Urinary bladder (tissue), 4 donors: ENCODE data around the gene RGS21. TPM values are rescaled to one million over a fixed set of nuclear protein-coding genes. Genes with fewer than 3 reads are reported as not detected.

Experiments
- DNase-seq: peaks from one replicate; pipeline ENCODE4 v3.0.0-alpha.2; 2015; ENCODE audit errors: extremely low spot score
- H3K27ac ChIP-seq: one replicate; pipeline ENCODE4 v1.5.1; 2013; ENCODE audit warnings: low read depth, mild to moderate bottlenecking, moderate library complexity
- H3K36me3 ChIP-seq: one replicate; pipeline ENCODE4 v1.6.1; 2013; ENCODE audit warnings: mild to moderate bottlenecking, moderate library complexity; ENCODE audit not compliant: insufficient read depth
- H3K4me1 ChIP-seq: one replicate; pipeline ENCODE4 v1.6.1; 2013; ENCODE audit warnings: mild to moderate bottlenecking, moderate library complexity; ENCODE audit not compliant: insufficient read depth
- H3K4me3 ChIP-seq: one replicate; pipeline ENCODE4 v1.5.1; 2013; ENCODE audit warnings: low read depth, low read length
- WGBS: extraction: QIAGEN DNeasy Blood & Tissue Kit; methylation state at CpG from one replicate; pipeline ENCODE4 v1.1.7; 2013; 5-methylcytosine and 5-hydroxymethylcytosine counted together
- polyA plus RNA-seq: library from polyadenylated mRNA; stranded (reverse); fragments of 200-250 nt; gene quantifications from one replicate; pipeline ENCODE4 v1.2.3, GENCODE V29; 2013
- total RNA-seq: library from RNA; depleted of rRNA; stranded (reverse); fragments of >200 nt; gene quantifications from one replicate; pipeline ENCODE4 v1.2.3, GENCODE V29; 2014
- donor health status: healthy with polysubstance abuse.
- donor health status: healthy.

RGS21 gene
- total and polyA plus RNA-seq, 2 donors, result not detected

- Histone ChIP-seq H3K27ac (no peak overlapping the region), H3K36me3 (no peaks in the 10 kb centered on the region), H3K4me3 (no peak overlapping the region), H3K4me1 (no peaks in the 10 kb centered on the region)
- no peak for DNase-seq
- WGBS, result 43% methylated on average over 3 of the region's 3 CpGs
Measured at GRCh38 chr1:192350356-192350755, 33.6 kb downstream of the RGS21 start.

DNA sequence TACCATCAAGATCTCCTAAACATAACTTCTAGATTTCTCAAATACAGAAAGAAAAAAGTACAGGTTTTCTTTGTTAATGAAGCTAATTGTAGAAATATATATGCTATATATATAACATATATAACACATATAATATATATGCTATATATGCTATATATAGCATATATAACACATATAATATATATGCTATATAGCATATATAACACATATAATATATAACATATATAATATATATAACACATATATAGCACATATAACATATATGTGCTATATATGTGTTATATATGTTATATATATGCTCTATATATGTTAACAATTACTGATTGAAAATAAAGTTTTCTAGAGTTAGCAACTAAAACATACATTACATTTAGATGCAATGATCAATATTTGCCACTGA lies 34.8 kb downstream of the RGS21 start:
- H3K36me3 ChIP-seq, result no peaks in the 10 kb centered on the region
- no peak overlapping the region for H3K4me3 ChIP-seq
- no peaks in the 10 kb centered on the region for H3K4me1 ChIP-seq
- H3K27ac ChIP-seq, result no peak overlapping the region
- no peak for DNase-seq

DNA sequence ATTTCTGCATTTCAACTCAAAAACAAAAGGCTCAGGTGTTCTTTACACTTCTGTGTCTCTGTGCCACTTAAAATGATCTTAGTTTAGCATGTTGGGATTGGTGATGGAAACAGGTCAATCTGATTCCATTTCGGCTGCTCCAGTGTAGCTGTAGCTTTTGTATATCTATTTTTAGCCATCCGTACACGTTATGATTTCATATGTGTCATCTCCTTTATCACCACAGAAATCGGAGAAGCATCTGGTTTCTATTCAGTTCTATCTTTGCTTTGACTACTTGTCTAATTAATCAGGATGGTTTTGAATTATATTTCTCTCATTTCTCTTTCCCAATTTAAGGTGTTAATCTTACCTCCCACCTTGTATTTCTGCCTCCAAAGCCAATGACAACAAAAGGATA lies 41.1 kb downstream of the RGS21 start:
- no peaks in the 10 kb centered on the region for H3K4me1 ChIP-seq
- DNase-seq, result no peak
- no peak overlapping the region for H3K4me3 ChIP-seq
- no peaks in the 10 kb centered on the region for H3K36me3 ChIP-seq
- WGBS, result 31% methylated on average over 4 of the region's 4 CpGs
- no peak overlapping the region for H3K27ac ChIP-seq

DNA sequence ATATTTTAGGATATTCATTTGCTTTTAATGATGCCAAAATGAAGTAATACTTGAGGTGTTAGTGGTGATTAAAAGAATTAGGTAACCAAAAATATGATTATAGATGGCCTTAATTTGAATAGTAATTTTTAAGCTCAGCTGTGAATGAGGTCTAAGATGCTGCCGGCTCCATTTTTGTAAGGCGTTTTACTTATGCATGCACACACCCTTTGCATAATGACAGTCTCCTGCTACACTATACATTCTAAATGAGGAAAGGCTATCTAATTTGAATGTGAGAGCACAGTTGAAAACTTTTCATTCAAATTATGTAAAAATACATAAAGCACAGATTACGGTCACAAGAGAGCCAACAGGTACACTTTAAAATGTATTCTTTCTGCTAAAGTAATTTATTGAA lies 41.6 kb downstream of the RGS21 start:
- 89% methylated on average over 3 of the region's 3 CpGs for WGBS
- Histone ChIP-seq H3K4me1 (no peaks in the 10 kb centered on the region), H3K27ac (no peak overlapping the region), H3K36me3 (no peaks in the 10 kb centered on the region), H3K4me3 (no peak overlapping the region)
- no peak for DNase-seq

GRCh38 chr1:192358822-192359221 lies 42.0 kb downstream of the RGS21 start:
- H3K4me3 ChIP-seq, result no peak overlapping the region
- no peaks in the 10 kb centered on the region for H3K4me1 ChIP-seq
- H3K27ac ChIP-seq, result no peak overlapping the region
- WGBS, result 90% methylated on average over 1 of the region's 1 CpG
- no peak for DNase-seq
- H3K36me3 ChIP-seq, result no peaks in the 10 kb centered on the region

DNA sequence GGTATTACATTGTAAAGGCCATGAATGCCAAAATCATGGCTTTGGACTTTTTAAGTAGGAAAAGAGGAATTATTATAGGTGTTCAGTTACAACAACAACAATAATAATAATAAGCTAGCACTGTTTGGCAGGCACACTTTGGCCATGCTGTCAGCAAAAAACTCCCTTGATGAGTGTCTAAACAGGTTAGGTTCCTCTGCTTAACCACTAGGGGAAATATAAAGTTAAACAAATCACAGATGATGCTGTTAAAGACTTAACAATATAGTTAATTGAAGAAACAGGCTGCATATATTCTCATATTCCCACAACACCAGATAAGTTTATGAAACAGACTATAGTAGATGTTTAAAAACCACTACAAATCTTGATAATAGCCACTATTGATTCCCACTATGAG lies 46.4 kb downstream of the RGS21 start:
- no peak for DNase-seq
- Histone ChIP-seq H3K27ac (no peak overlapping the region), H3K36me3 (no peaks in the 10 kb centered on the region), H3K4me3 (no peak overlapping the region), H3K4me1 (no peaks in the 10 kb centered on the region)

DNA sequence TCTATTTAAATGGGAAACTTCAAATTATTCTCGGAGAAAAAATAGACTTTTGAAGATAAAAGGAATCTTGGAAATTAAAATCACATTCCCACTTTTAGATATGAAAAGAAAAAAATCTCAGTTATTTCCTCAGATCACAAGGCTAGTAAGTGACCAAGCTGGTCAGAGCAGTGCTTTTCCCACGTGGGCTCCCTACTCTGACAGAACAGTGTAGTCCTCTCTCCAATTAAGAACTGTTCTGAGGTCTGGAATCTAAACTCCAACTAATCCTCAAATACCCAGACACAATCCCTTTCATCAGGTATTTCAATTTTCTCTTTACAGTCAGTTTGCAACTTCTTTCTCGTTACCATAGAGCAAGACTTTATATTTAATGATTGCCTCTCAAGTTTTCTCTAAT lies 50.6 kb downstream of the RGS21 start:
- DNase-seq, result no peak
- Histone ChIP-seq H3K36me3 (no peaks in the 10 kb centered on the region), H3K4me3 (no peak overlapping the region), H3K27ac (no peak overlapping the region), H3K4me1 (no peaks in the 10 kb centered on the region)
- WGBS, result 64% methylated on average over 3 of the region's 3 CpGs

DNA sequence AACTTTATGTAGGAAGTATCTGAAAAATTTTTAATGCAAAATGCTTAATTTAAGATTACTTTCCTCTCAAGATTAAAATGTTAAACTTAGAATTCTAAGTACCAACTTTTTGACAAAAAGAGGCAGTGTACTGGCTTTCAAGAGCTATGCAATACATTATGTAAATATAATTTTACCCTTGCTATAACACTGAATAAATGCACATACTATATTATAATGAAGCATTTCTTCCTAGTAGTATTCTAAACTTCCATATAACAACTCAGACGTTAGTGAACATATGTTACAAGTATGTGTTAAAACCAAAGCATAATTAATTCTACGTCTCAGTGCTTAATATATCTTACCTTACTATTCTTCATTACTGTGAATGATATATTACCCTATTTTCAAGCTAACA lies 58.5 kb downstream of the RGS21 start:
- WGBS, result 79% methylated on average over 2 of the region's 2 CpGs
- Histone ChIP-seq H3K36me3 (no peaks in the 10 kb centered on the region), H3K4me1 (no peaks in the 10 kb centered on the region), H3K4me3 (no peak overlapping the region), H3K27ac (no peak overlapping the region)
- DNase-seq, result no peak

- no peak overlapping the region for H3K4me3 ChIP-seq
- H3K4me1 ChIP-seq, result no peaks in the 10 kb centered on the region
- 76% methylated on average over 3 of the region's 3 CpGs for WGBS
- no peak for DNase-seq
- no peak overlapping the region for H3K27ac ChIP-seq
- no peaks in the 10 kb centered on the region for H3K36me3 ChIP-seq
Measured at GRCh38 chr1:192376374-192376773, 59.6 kb downstream of the RGS21 start.

- no peaks in the 10 kb centered on the region for H3K4me1 ChIP-seq
- no peaks in the 10 kb centered on the region for H3K36me3 ChIP-seq
- H3K27ac ChIP-seq, result no peak overlapping the region
- no peak overlapping the region for H3K4me3 ChIP-seq
- no peak for DNase-seq
Measured at GRCh38 chr1:192378276-192378675, 61.5 kb downstream of the RGS21 start.

- no peak for DNase-seq
- no peak overlapping the region for H3K27ac ChIP-seq
- H3K4me3 ChIP-seq, result no peak overlapping the region
- H3K36me3 ChIP-seq, result no peaks in the 10 kb centered on the region
- no peaks in the 10 kb centered on the region for H3K4me1 ChIP-seq
Measured at GRCh38 chr1:192378878-192379277, 62.1 kb downstream of the RGS21 start.

GRCh38 chr1:192379554-192379953 lies 62.8 kb downstream of the RGS21 start:
- Histone ChIP-seq H3K36me3 (no peaks in the 10 kb centered on the region), H3K4me3 (no peak overlapping the region), H3K27ac (no peak overlapping the region), H3K4me1 (no peaks in the 10 kb centered on the region)
- WGBS, result 92% methylated on average over 2 of the region's 2 CpGs
- no peak for DNase-seq

DNA sequence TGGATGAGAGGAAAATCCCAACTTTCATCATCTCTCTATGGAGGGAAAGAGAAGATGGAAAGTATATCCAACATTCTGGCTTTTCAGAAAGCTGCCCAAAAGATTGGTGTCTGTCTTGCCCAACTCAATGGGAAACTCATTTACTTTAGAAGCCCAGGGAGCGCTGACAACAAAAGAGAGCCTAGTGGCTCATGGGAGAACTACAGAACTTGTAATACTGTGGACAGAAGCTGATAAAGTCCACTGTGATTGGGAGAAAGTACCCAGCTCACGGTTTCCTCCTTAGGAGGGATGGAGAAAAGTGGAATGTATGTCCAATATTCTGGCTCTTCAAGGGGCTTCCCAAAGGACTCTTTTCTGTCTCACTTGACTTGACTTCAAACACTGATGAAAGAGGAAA lies 66.0 kb downstream of the RGS21 start:
- Histone ChIP-seq H3K27ac (no peak overlapping the region), H3K36me3 (no peaks in the 10 kb centered on the region), H3K4me3 (no peak overlapping the region), H3K4me1 (no peaks in the 10 kb centered on the region)
- 89% methylated on average over 2 of the region's 2 CpGs for WGBS
- no peak for DNase-seq

DNA sequence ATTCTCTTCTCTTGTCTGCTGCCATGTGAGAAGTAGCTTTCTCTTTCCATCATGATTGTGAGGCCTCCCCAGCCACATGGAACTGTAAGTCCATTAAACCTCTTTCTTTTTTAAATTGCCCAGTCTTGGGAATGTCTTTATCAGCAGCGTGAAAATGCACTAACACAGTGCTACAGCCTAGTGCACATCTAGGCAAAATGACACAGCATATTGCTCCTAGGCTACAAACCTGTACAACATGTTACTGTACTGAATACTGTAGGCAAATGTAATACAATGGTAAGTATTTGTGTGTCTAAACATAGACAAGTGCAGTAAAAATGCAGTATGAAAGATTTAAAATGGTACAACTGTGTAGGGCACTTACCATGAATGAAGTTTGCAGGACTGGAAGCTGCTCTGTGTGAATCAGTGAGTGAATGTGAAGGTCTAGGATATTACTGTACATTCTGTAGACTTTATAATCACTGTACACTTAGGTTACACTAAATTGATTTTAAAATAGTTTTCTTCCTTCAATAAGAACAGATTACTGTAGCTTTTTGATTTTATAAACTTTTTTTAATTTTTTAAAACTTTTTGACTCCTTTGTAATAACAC lies 69.4 kb downstream of the RGS21 start:
- 89% methylated on average over 1 of the region's 1 CpG for WGBS
- no peak for DNase-seq
- H3K36me3 ChIP-seq, result no peaks in the 10 kb centered on the region
- no peaks in the 10 kb centered on the region for H3K4me1 ChIP-seq
- no peak overlapping the region for H3K27ac ChIP-seq
- H3K4me3 ChIP-seq, result no peak overlapping the region

DNA sequence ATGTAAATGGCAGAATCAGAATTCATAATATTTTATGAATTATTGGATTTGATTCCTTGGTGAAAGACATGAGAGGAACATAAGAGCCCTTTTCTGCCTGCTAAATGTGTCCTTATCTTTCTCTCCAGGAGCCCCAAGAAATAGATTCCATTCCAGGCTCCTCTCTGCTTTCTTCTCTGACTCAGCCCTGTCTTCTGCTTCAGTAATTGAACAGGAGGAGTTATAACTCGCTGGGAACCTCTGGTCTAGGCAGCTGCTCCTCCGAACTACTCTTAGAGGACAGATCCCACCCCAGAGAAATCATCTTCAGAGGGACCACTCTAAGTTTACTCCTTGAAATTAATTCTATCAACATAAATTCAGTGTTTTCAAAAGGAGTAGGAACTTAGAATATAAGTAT lies 78.4 kb downstream of the RGS21 start:
- H3K36me3 ChIP-seq, result no peaks in the 10 kb centered on the region
- WGBS, result 86% methylated on average over 2 of the region's 2 CpGs
- no peak overlapping the region for H3K27ac ChIP-seq
- DNase-seq, result no peak
- no peak overlapping the region for H3K4me3 ChIP-seq
- H3K4me1 ChIP-seq, result no peaks in the 10 kb centered on the region
